Fibroblast of skin of abdomen (primary cell): Measurements from ENCODE around the gene TSEN54. TPM values are rescaled to one million over a fixed set of nuclear protein-coding genes. Genes with fewer than 3 reads are reported as not detected.
A peak's percentile ranks its signal among the peaks of the same experiment; 100 is the strongest.
"Not testable (repeated sequence)": the region's sequence is repeated elsewhere in the genome, so short reads cannot be mapped to it uniquely, and the experiment has no call there.

ENCODE experiments used
- DNase-seq: peaks from one replicate; pipeline ENCODE4 v3.0.0-alpha.2; 2013
- polyA plus RNA-seq, 2 experiments: library from polyadenylated mRNA; unstranded; fragments of 120-200 nt; gene quantifications; one replicate each; pipeline ENCODE4 v1.2.1, GENCODE V29; 2013; ENCODE audit not compliant: insufficient read length in 2 of 2

The TSEN54 gene
- polyA plus RNA-seq (2013, experiment 1 of 2; ENCODE audit: insufficient read length): 14.3 TPM
- polyA plus RNA-seq (2013, experiment 2 of 2; ENCODE audit: insufficient read length): 14.5 TPM

GRCh38 chr17:75516255-75516618, at the start of gene TSEN54:
Gene TSEN54, plus strand, starts transcription at chr17:75516528. Its CDS starts 33 bp downstream, at chr17:75516561.
- DNase-seq: peak; percentile 88

- no peak for DNase-seq
These were observed 48.0 kb upstream of the TSEN54 start for GRCh38 chr17:75468291-75468754.

- DNase-seq: no peak
These were observed 47.5 kb upstream of the TSEN54 start for GRCh38 chr17:75468779-75469373.

DNA sequence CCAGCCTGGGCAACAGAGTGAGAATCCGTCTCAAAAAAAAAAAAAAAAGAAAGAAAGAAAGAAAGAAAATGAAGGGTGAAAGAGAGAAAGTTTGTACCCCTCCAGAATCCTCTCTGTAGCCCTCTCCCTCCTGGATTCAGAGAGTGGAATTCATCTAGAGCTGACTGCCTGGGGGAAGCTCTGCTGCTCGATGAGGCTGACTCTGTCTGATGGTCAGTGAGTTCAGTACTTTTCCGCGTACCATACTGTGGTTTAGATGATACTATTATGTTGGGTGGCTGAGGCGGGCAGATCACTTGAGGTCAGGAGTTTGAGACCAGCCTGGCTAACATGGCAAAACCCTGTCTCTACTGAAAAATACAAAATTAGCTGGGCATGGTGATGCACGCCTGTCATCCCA, 45.1 kb upstream of the TSEN54 start:
- no peak for DNase-seq

GRCh38 chr17:75472119-75472518, 44.2 kb upstream of the TSEN54 start:
- no peak for DNase-seq

DNA sequence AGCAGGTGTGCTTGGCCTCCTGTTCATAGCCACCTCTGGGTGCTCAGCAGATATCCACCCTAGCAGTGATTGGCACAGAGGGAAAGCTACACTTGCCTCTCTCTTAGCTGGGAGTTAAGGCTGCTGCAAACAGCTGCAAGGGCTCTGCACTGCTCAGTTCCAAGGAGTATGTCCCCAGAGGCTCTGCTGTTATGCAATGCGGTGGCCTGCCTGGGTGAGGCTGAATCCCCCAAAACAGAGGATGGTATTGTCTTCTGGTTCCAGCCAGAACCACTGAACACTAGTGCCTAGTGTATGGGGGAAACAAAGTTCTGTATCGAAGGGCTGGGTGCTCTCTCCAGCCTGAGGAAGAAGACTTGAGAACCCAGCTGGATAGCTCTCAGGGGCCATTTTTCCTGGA, 43.1 kb upstream of the TSEN54 start:
- DNase-seq: no peak

DNA sequence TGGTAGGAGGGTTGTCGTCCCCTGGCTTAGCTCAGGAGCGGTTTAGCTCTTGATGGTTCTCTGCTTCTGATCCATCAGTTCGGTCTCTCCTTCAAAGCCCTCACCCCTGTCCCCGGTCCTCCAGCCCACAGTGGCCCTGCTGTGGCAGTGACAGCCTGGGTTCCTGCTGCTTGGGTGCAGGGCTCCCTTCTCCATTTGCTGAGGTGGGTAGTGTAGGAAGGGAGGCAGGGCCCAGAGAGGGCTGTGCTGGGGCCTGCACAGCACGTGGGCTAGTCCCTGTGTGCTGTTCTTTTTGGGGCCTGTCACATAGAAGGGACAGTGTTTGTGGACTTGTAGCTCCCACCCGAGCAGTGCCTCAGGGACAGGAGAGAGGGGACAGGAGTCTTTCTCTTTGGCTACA, 41.6 kb upstream of the TSEN54 start:
- no peak for DNase-seq

GRCh38 chr17:75475144-75475835, 41.0 kb upstream of the TSEN54 start:
- DNase-seq: no peak

DNA sequence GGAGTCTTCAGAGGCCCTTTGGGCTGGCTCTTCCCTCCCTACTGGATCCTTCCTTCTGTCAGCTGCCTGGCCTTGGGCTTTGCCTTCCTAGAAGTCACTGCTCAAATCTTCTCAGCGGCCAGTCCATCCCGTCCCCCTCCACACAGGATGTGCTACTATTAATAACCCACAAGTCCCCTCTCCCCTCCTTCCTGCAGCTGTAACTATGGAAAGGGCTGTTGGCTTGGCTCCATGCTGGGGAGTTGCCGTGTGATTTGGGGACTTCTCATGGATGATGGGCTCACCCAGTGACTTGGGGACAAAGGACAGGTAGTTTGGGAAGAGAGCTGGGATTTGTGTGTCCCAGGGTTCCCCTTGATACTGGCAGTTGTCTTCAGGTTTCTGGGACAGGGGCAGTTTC, 40.5 kb upstream of the TSEN54 start:
- no peak for DNase-seq

- peak; percentile 29 for DNase-seq
These were observed 40.1 kb upstream of the TSEN54 start for GRCh38 chr17:75476271-75476671.

GRCh38 chr17:75476752-75477489, 39.4 kb upstream of the TSEN54 start:
- no peak for DNase-seq

- not testable (repeated sequence) for DNase-seq
These were observed 38.9 kb upstream of the TSEN54 start for GRCh38 chr17:75477490-75477862.

GRCh38 chr17:75478508-75478907, 37.8 kb upstream of the TSEN54 start:
- no peak for DNase-seq

- no peak for DNase-seq
These were observed 36.0 kb upstream of the TSEN54 start for GRCh38 chr17:75480281-75480680.

GRCh38 chr17:75481194-75482068, 34.9 kb upstream of the TSEN54 start:
- no peak for DNase-seq

- DNase-seq: no peak
These were observed 34.0 kb upstream of the TSEN54 start for GRCh38 chr17:75482098-75482942.

- DNase-seq: no peak
These were observed 30.6 kb upstream of the TSEN54 start for GRCh38 chr17:75485688-75486087.

DNA sequence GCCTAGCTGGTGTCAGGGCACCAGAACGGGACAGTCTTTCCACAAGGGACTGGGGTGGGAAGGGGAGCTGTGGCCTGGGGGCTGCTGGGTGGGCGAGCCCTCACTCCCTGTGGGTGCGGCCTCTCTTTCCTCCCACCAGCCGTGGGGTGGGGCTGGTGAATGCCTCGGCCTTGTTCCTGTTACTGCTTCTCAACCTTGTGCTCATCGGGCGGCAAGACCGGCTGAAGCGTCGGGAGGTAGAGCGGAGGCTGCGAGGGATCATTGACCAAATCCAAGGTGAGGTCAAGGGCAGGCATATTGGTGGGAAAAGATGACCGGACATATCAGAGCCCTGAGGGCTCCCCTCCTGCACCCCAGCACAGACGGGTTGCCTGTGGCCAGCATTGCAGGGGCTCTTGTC, 30.2 kb upstream of the TSEN54 start:
- no peak for DNase-seq

GRCh38 chr17:75486951-75487350, 29.4 kb upstream of the TSEN54 start:
- DNase-seq: no peak

DNA sequence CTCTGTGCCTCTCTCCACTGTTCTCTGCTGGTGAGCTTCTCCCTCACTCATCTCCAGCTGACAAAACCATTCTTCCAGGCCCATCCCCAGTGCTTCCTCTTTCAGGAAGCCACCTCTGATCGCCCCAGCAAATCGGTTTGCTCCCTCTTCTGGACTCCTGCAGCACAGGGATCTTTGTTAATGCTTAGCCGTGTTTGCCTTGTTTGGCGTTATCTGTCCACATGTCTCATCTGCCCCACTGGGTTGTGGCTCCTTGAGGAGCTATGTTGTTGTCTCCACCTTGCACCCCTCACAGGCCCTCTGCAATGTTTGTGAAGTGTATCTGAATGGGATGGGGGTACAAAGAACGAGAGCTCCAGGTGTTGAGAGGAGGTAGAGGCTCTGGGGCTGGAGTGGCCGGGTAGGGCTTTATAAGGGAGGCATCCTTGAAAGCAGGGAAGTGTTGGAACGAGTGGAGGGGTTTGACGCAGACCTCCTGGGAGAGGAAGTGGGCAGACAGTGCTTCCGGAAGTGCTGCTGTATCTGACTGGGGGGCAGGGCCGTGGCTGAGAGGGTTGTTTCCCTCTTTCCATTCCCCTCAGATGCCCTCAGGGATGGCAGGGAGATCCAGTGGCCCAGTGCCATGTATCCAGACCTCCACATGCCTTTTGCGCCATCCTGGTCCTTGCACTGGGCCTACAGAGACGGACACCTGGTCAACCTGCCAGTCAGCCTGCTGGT, 28.8 kb upstream of the TSEN54 start:
- no peak for DNase-seq
